Activated CD4-positive, alpha-beta T cell treated with anti-CD3 and anti-CD28 coated beads, Interleukin-10, Interleukin-2, amounts not matched to agents 100 ng/mL and 50 ng/mL, durations not matched to agents 16 hours and 8 hours (primary cell): ENCODE results near the gene KCNMA1.

Experiments
- DNase-seq: peaks from one replicate; pipeline ENCODE4 v3.0.0-alpha.2; 2020

Gene KCNMA1

GRCh38 chr10:76840802-76841201, 796.8 kb downstream of the KCNMA1 start:
- DNase-seq, result no peak

- DNase-seq, result no peak
Measured at GRCh38 chr10:76839276-76839675, 798.3 kb downstream of the KCNMA1 start.

GRCh38 chr10:76830218-76830617, 807.4 kb downstream of the KCNMA1 start:
- DNase-seq, result no peak

- no peak for DNase-seq
Measured at GRCh38 chr10:76829724-76830123, 807.9 kb downstream of the KCNMA1 start.
